SHP77 treated with DMSO at 0.1 percent for 48 hours (cell line): Measurements from ENCODE around the gene CHD6.
A peak's percentile ranks its signal among the peaks of the same experiment; 100 is the strongest.

Experiments used
- DNase-seq: peaks from one replicate; lab custom pipeline; 2025; lab: John Stamatoyannopoulos, UW

Gene CHD6

GRCh38 chr20:41507851-41508250, 110.3 kb downstream of the CHD6 start:
- DNase-seq, result no peak

GRCh38 chr20:41507436-41507835, 110.7 kb downstream of the CHD6 start:
- DNase-seq, result no peak

GRCh38 chr20:41506192-41506915, 111.8 kb downstream of the CHD6 start:
- no peak for DNase-seq

GRCh38 chr20:41505184-41505583, 113.0 kb downstream of the CHD6 start:
- DNase-seq, result no peak

GRCh38 chr20:41501376-41501775, 116.8 kb downstream of the CHD6 start:
- DNase-seq, result no peak

GRCh38 chr20:41499961-41500725, 118.0 kb downstream of the CHD6 start:
- peak; percentile 59 for DNase-seq

GRCh38 chr20:41499064-41499463, 119.1 kb downstream of the CHD6 start:
- no peak for DNase-seq

- no peak for DNase-seq
Measured at GRCh38 chr20:41497186-41497895, 120.8 kb downstream of the CHD6 start.

- no peak for DNase-seq
Measured at GRCh38 chr20:41494451-41494850, 123.7 kb downstream of the CHD6 start.

- DNase-seq, result no peak
Measured at GRCh38 chr20:41483553-41483930, 134.6 kb downstream of the CHD6 start.

GRCh38 chr20:41482647-41483552, 135.3 kb downstream of the CHD6 start:
- DNase-seq, result no peak

- DNase-seq, result no peak
Measured at GRCh38 chr20:41480054-41480770, 138.0 kb downstream of the CHD6 start.

- DNase-seq, result no peak
Measured at GRCh38 chr20:41479113-41479512, 139.1 kb downstream of the CHD6 start.

GRCh38 chr20:41478026-41478425, 140.2 kb downstream of the CHD6 start:
- no peak for DNase-seq

GRCh38 chr20:41476446-41476845, 141.7 kb downstream of the CHD6 start:
- peak; percentile 74 for DNase-seq

- peak; percentile 86 for DNase-seq
Measured at GRCh38 chr20:41476013-41476441, 142.2 kb downstream of the CHD6 start.

- DNase-seq, result no peak
Measured at GRCh38 chr20:41475503-41475902, 142.7 kb downstream of the CHD6 start.

- no peak for DNase-seq
Measured at GRCh38 chr20:41470362-41471095, 147.6 kb downstream of the CHD6 start.

- no peak for DNase-seq
Measured at GRCh38 chr20:41469868-41470267, 148.3 kb downstream of the CHD6 start.

GRCh38 chr20:41468994-41469600, 149.1 kb downstream of the CHD6 start:
- no peak for DNase-seq
